HEK293 (cell line): ENCODE measurements around the gene SHROOM3.

Experiments used
- CTCF ChIP-seq: fragments of 450-650 bp; formaldehyde crosslinking; IDR thresholded peaks from 2 replicates; pipeline ENCODE4 v1.5.1; 2016; ENCODE audit warnings: missing biosample characterization, missing genetic modification characterization
- YY1 ChIP-seq: fragments of 450-650 bp; formaldehyde crosslinking; IDR thresholded peaks from 2 replicates; pipeline ENCODE4 v1.5.1; 2018; ENCODE audit warnings: missing biosample characterization, missing genetic modification characterization
- ZNF514 ChIP-seq: fragments of 450-650 bp; formaldehyde crosslinking; IDR thresholded peaks from 2 replicates; pipeline ENCODE4 v1.5.1; 2016; ENCODE audit warnings: missing biosample characterization, missing genetic modification characterization

GRCh38 chr4:76571274-76571673 lies 136.2 kb downstream of the SHROOM3 start:
- no peak for TF ChIP-seq CTCF (tag by site-specific recombination)
- no peak for TF ChIP-seq YY1 (tag by site-specific recombination)
- TF ChIP-seq ZNF514 (tag by site-specific recombination), result no peak
